ENCODE measurements around the gene CRTAP. TPM values are rescaled to one million over a fixed set of nuclear protein-coding genes. Genes with fewer than 3 reads are reported as not detected.
"Not testable (repeated sequence)": the region's sequence is repeated elsewhere in the genome, so short reads cannot be mapped to it uniquely, and the experiment has no call there.

Gene CRTAP
- total and polyA plus RNA-seq, 9 donors, result 142 to 260 (median 185) TPM

- WGBS (ENCODE audit: insufficient coverage), result 80% methylated on average over 1 of the region's 6 CpGs
- no peak for DNase-seq
- no peak overlapping the region for H3K4me3 ChIP-seq (ENCODE audit: low read length)
- peaks cover 11% of the 10 kb centered on the region for H3K36me3 ChIP-seq (ENCODE audit: control insufficient read depth, insufficient read depth, low read length)
- no peak overlapping the region for H3K27ac ChIP-seq (ENCODE audit: low read length)
- H3K9me3 ChIP-seq (replicated peaks; ENCODE audit: control insufficient read depth, low read depth, low read length), result no peaks in the 10 kb centered on the region
- H3K4me1 ChIP-seq (ENCODE audit: control insufficient read depth, insufficient read depth, low read length), result peaks cover 34% of the 10 kb centered on the region
- H3K27me3 ChIP-seq (ENCODE audit: control insufficient read depth, insufficient read depth, low read length), result no peaks in the 10 kb centered on the region
Observed at GRCh38 chr3:33149342-33149741, 35.5 kb downstream of the CRTAP start.

- H3K36me3 ChIP-seq (ENCODE audit: control insufficient read depth, insufficient read depth, low read length), result no peaks in the 10 kb centered on the region
- WGBS (ENCODE audit: insufficient coverage), result 91% methylated on average over 15 of the region's 19 CpGs
- no peak overlapping the region for H3K4me3 ChIP-seq (ENCODE audit: low read length)
- H3K27ac ChIP-seq (ENCODE audit: low read length), result no peak overlapping the region
- DNase-seq, result no peak
- no peaks in the 10 kb centered on the region for H3K9me3 ChIP-seq (replicated peaks; ENCODE audit: control insufficient read depth, low read depth, low read length)
- no peaks in the 10 kb centered on the region for H3K27me3 ChIP-seq (ENCODE audit: control insufficient read depth, insufficient read depth, low read length)
- H3K4me1 ChIP-seq (ENCODE audit: control insufficient read depth, insufficient read depth, low read length), result peaks cover 14% of the 10 kb centered on the region
Observed at GRCh38 chr3:33152363-33153360, 38.8 kb downstream of the CRTAP start.

- 82% methylated on average over 4 of the region's 4 CpGs for WGBS (ENCODE audit: insufficient coverage)
Observed at GRCh38 chr3:33153782-33154181, 40.0 kb downstream of the CRTAP start.

GRCh38 chr3:33155301-33155700, 41.5 kb downstream of the CRTAP start:
- Histone ChIP-seq H3K27me3 (ENCODE audit: control insufficient read depth, insufficient read depth, low read length) (no peaks in the 10 kb centered on the region), H3K4me3 (ENCODE audit: low read length) (no peak overlapping the region), H3K27ac (ENCODE audit: low read length) (no peak overlapping the region), H3K36me3 (ENCODE audit: control insufficient read depth, insufficient read depth, low read length) (no peaks in the 10 kb centered on the region), H3K4me1 (ENCODE audit: control insufficient read depth, insufficient read depth, low read length) (no peaks in the 10 kb centered on the region), H3K9me3 (replicated peaks; ENCODE audit: control insufficient read depth, low read depth, low read length) (no peaks in the 10 kb centered on the region)
- no peak for DNase-seq
- no CpG with 5 or more reads among the region's 3 CpGs for WGBS (ENCODE audit: insufficient coverage)

More at GRCh38 chr3:33153782-33154181, 40.0 kb downstream of the CRTAP start:
- Histone ChIP-seq H3K4me1 (ENCODE audit: control insufficient read depth, insufficient read depth, low read length) (peaks cover 3% of the 10 kb centered on the region), H3K36me3 (ENCODE audit: control insufficient read depth, insufficient read depth, low read length) (no peaks in the 10 kb centered on the region), H3K4me3 (ENCODE audit: low read length) (no peak overlapping the region), H3K9me3 (replicated peaks; ENCODE audit: control insufficient read depth, low read depth, low read length) (no peaks in the 10 kb centered on the region), H3K27ac (ENCODE audit: low read length) (no peak overlapping the region), H3K27me3 (ENCODE audit: control insufficient read depth, insufficient read depth, low read length) (no peaks in the 10 kb centered on the region)
- DNase-seq, result no peak

GRCh38 chr3:33159234-33159633, 45.4 kb downstream of the CRTAP start:
- Histone ChIP-seq H3K27me3 (ENCODE audit: control insufficient read depth, insufficient read depth, low read length) (no peaks in the 10 kb centered on the region), H3K4me1 (ENCODE audit: control insufficient read depth, insufficient read depth, low read length) (no peaks in the 10 kb centered on the region), H3K9me3 (replicated peaks; ENCODE audit: control insufficient read depth, low read depth, low read length) (no peaks in the 10 kb centered on the region), H3K36me3 (ENCODE audit: control insufficient read depth, insufficient read depth, low read length) (no peaks in the 10 kb centered on the region), H3K4me3 (ENCODE audit: low read length) (no peak overlapping the region), H3K27ac (ENCODE audit: low read length) (no peak overlapping the region)
- WGBS (ENCODE audit: insufficient coverage), result 88% methylated on average over 4 of the region's 4 CpGs
- no peak for DNase-seq

- Histone ChIP-seq H3K9me3 (replicated peaks; ENCODE audit: control insufficient read depth, low read depth, low read length) (no peaks in the 10 kb centered on the region), H3K27me3 (ENCODE audit: control insufficient read depth, insufficient read depth, low read length) (no peaks in the 10 kb centered on the region), H3K27ac (ENCODE audit: low read length) (no peak overlapping the region), H3K4me3 (ENCODE audit: low read length) (no peak overlapping the region), H3K4me1 (ENCODE audit: control insufficient read depth, insufficient read depth, low read length) (no peaks in the 10 kb centered on the region), H3K36me3 (ENCODE audit: control insufficient read depth, insufficient read depth, low read length) (no peaks in the 10 kb centered on the region)
- DNase-seq, result no peak
- no CpG with 5 or more reads among the region's 3 CpGs for WGBS (ENCODE audit: insufficient coverage)
Observed at GRCh38 chr3:33159981-33160380, 46.2 kb downstream of the CRTAP start.

GRCh38 chr3:33162621-33163020, 48.8 kb downstream of the CRTAP start:
- no CpG with 5 or more reads among the region's 5 CpGs for WGBS (ENCODE audit: insufficient coverage)
- H3K9me3 ChIP-seq (replicated peaks; ENCODE audit: control insufficient read depth, low read depth, low read length); H3K4me1 ChIP-seq (ENCODE audit: control insufficient read depth, insufficient read depth, low read length); H3K27ac ChIP-seq (ENCODE audit: low read length); DNase-seq; H3K27me3 ChIP-seq (ENCODE audit: control insufficient read depth, insufficient read depth, low read length); H3K4me3 ChIP-seq (ENCODE audit: low read length); H3K36me3 ChIP-seq (ENCODE audit: control insufficient read depth, insufficient read depth, low read length): not testable (repeated sequence)

- Histone ChIP-seq H3K36me3 (ENCODE audit: control insufficient read depth, insufficient read depth, low read length) (no peaks in the 10 kb centered on the region), H3K4me1 (ENCODE audit: control insufficient read depth, insufficient read depth, low read length) (no peaks in the 10 kb centered on the region), H3K27ac (ENCODE audit: low read length) (no peak overlapping the region), H3K27me3 (ENCODE audit: control insufficient read depth, insufficient read depth, low read length) (no peaks in the 10 kb centered on the region), H3K4me3 (ENCODE audit: low read length) (no peak overlapping the region), H3K9me3 (replicated peaks; ENCODE audit: control insufficient read depth, low read depth, low read length) (no peaks in the 10 kb centered on the region)
- WGBS (ENCODE audit: insufficient coverage), result no CpG with 5 or more reads among the region's 1 CpG
- no peak for DNase-seq
Observed at GRCh38 chr3:33165372-33165771, 51.6 kb downstream of the CRTAP start.

- Histone ChIP-seq H3K9me3 (replicated peaks; ENCODE audit: control insufficient read depth, low read depth, low read length) (no peaks in the 10 kb centered on the region), H3K4me3 (ENCODE audit: low read length) (no peak overlapping the region), H3K36me3 (ENCODE audit: control insufficient read depth, insufficient read depth, low read length) (no peaks in the 10 kb centered on the region), H3K27me3 (ENCODE audit: control insufficient read depth, insufficient read depth, low read length) (no peaks in the 10 kb centered on the region), H3K4me1 (ENCODE audit: control insufficient read depth, insufficient read depth, low read length) (no peaks in the 10 kb centered on the region), H3K27ac (ENCODE audit: low read length) (no peak overlapping the region)
- WGBS (ENCODE audit: insufficient coverage), result no CpG with 5 or more reads among the region's 2 CpGs
- no peak for DNase-seq
Observed at GRCh38 chr3:33166095-33166494, 52.3 kb downstream of the CRTAP start.

- Histone ChIP-seq H3K4me1 (ENCODE audit: control insufficient read depth, insufficient read depth, low read length) (no peaks in the 10 kb centered on the region), H3K4me3 (ENCODE audit: low read length) (no peak overlapping the region), H3K27me3 (ENCODE audit: control insufficient read depth, insufficient read depth, low read length) (no peaks in the 10 kb centered on the region), H3K27ac (ENCODE audit: low read length) (no peak overlapping the region), H3K9me3 (replicated peaks; ENCODE audit: control insufficient read depth, low read depth, low read length) (no peaks in the 10 kb centered on the region), H3K36me3 (ENCODE audit: control insufficient read depth, insufficient read depth, low read length) (no peaks in the 10 kb centered on the region)
- WGBS (ENCODE audit: insufficient coverage), result 88% methylated on average over 2 of the region's 3 CpGs
- no peak for DNase-seq
Observed at GRCh38 chr3:33167284-33167683, 53.5 kb downstream of the CRTAP start.

Measured in muscle of leg (tissue), 11 donors.